ENCODE data around the gene PANK4. TPM values are rescaled to one million over a fixed set of nuclear protein-coding genes. Genes with fewer than 3 reads are reported as not detected.
A peak's percentile ranks its signal among the peaks of the same experiment; 100 is the strongest.

The PANK4 gene
- total and polyA plus RNA-seq, 9 of the 15 experiments (the other 6 are each of a cell fraction or from before 2014, with no cell fraction given), result 0.93 to 55.6 (median 31.5) TPM

GRCh38 chr1:2525920-2526823 is at the start of gene PANK4 (continued):
- TF ChIP-seq AFF4 (CRISPR knock-in tag; IDR thresholded peaks at IDR 0.05) (peak; percentile 70; the same call in 1 of the 2 replicates), ZNF76 (CRISPR knock-in tag; IDR thresholded peaks at IDR 0.05; ENCODE audit: borderline replicate concordance) (peak; percentile 96), MBD2 (IDR thresholded peaks at IDR 0.05; ENCODE audit: borderline replicate concordance, low read depth) (peak; percentile 93), FIP1L1 (IDR thresholded peaks at IDR 0.05; ENCODE audit: low read depth, low read length, poor library complexity, severe bottlenecking) (peak; percentile 59), SUPT5H (IDR thresholded peaks at IDR 0.05) (peak; percentile 82), ERF (CRISPR knock-in tag; IDR thresholded peaks at IDR 0.05) (peak; percentile 95), ZBTB7A (IDR thresholded peaks at IDR 0.05; ENCODE audit: borderline replicate concordance, control insufficient read depth, low read depth, low read length) (peak; percentile 40; the same call in 1 of the 2 replicates), MLX (CRISPR knock-in tag; conservative IDR thresholded peaks at IDR 0.05) (no peak), GABPA (tag; conservative IDR thresholded peaks at IDR 0.05; ENCODE audit: low read depth) (peak; percentile 64), SP1 (CRISPR knock-in tag; IDR thresholded peaks at IDR 0.05) (peak; percentile 66), TOE1 (IDR thresholded peaks at IDR 0.05; ENCODE audit: borderline replicate concordance) (no peak), TOE1 (CRISPR knock-in tag; IDR thresholded peaks at IDR 0.05; ENCODE audit: borderline replicate concordance, low read depth) (no peak), TAF1 (IDR thresholded peaks at IDR 0.05; ENCODE audit: control insufficient read depth, extremely low read depth, insufficient read depth, low read length, severe bottlenecking) (peak; percentile 92), KLF6 (CRISPR knock-in tag; IDR thresholded peaks at IDR 0.05; ENCODE audit: borderline replicate concordance) (peak; percentile 92; the same call in 1 of the 2 replicates), ZNF165 (CRISPR knock-in tag; IDR thresholded peaks at IDR 0.05; ENCODE audit: borderline replicate concordance) (0 out of 2 replicates have a peak, but pooled peaks have one; percentile 63), CHD2 (IDR thresholded peaks at IDR 0.05; ENCODE audit: low read depth, low read length) (peak; percentile 54)
- TF ChIP-seq, protein P1, sequence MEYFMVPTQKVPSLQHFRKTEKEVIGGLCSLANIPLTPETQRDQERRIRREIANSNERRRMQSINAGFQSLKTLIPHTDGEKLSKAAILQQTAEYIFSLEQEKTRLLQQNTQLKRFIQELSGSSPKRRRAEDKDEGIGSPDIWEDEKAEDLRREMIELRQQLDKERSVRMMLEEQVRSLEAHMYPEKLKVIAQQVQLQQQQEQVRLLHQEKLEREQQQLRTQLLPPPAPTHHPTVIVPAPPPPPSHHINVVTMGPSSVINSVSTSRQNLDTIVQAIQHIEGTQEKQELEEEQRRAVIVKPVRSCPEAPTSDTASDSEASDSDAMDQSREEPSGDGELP (CRISPR knock-in tag; IDR thresholded peaks at IDR 0.05; ENCODE audit: borderline replicate concordance), result peak; percentile 66; the same call in 1 of the 2 replicates
- TF ChIP-seq, protein P2, sequence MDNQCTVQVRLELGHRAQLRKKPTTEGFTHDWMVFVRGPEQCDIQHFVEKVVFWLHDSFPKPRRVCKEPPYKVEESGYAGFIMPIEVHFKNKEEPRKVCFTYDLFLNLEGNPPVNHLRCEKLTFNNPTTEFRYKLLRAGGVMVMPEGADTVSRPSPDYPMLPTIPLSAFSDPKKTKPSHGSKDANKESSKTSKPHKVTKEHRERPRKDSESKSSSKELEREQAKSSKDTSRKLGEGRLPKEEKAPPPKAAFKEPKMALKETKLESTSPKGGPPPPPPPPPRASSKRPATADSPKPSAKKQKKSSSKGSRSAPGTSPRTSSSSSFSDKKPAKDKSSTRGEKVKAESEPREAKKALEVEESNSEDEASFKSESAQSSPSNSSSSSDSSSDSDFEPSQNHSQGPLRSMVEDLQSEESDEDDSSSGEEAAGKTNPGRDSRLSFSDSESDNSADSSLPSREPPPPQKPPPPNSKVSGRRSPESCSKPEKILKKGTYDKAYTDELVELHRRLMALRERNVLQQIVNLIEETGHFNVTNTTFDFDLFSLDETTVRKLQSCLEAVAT (IDR thresholded peaks at IDR 0.05), result no peak
